Osteoblast (primary cell): ENCODE data around the gene FZD7. TPM values are rescaled to one million over a fixed set of nuclear protein-coding genes. Genes with fewer than 3 reads are reported as not detected.

Experiments
- DNase-seq: peaks from one replicate; pipeline ENCODE4 v3.0.0; 2011; ENCODE audit warnings: low spot score, mixed read lengths; ENCODE audit not compliant: insufficient read length; ENCODE audit errors: missing footprints
- H2AFZ ChIP-seq: 2 replicates; pipeline ENCODE4 v1.6.0; 2011; ENCODE audit warnings: mild to moderate bottlenecking, low read length
- H3K27ac ChIP-seq: 2 replicates; pipeline ENCODE4 v1.5.1; 2011; ENCODE audit warnings: mild to moderate bottlenecking, low read depth, low read length, moderate library complexity
- H3K27me3 ChIP-seq: 2 replicates; pipeline ENCODE4 v1.6.0; 2012; ENCODE audit warnings: mild to moderate bottlenecking, control low read depth, inconsistent platforms, low read length, moderate library complexity; ENCODE audit not compliant: insufficient read depth
- H3K36me3 ChIP-seq: 2 replicates; pipeline ENCODE4 v1.5.1; 2011; ENCODE audit warnings: mild to moderate bottlenecking, low read length, control low read depth, moderate library complexity; ENCODE audit not compliant: insufficient read depth
- H3K4me1 ChIP-seq: 2 replicates; pipeline ENCODE4 v1.5.1; 2011; ENCODE audit warnings: mild to moderate bottlenecking, low read length, control low read depth, moderate library complexity; ENCODE audit not compliant: insufficient read depth
- H3K4me2 ChIP-seq: 2 replicates; pipeline ENCODE4 v1.6.0; 2011; ENCODE audit warnings: mild to moderate bottlenecking, low read length; ENCODE audit not compliant: insufficient read depth
- H3K4me3 ChIP-seq: fragments of 200-600 bp; sonication (generic); 3 replicates; pipeline ENCODE4 v1.5.1; 2012; ENCODE audit warnings: mild to moderate bottlenecking, low read length, inconsistent platforms; ENCODE audit not compliant: insufficient read depth
- H3K79me2 ChIP-seq: 2 replicates; pipeline ENCODE4 v1.6.0; 2012; ENCODE audit warnings: mild to moderate bottlenecking, low read length, control low read depth, inconsistent platforms; ENCODE audit not compliant: insufficient read depth
- H3K9me3 ChIP-seq: 2 replicates; pipeline ENCODE4 v1.5.1; 2011; ENCODE audit warnings: low read depth, low read length, control low read depth
- H4K20me1 ChIP-seq: 2 replicates; pipeline ENCODE4 v1.6.0; 2012; ENCODE audit warnings: mild to moderate bottlenecking, low read length, control low read depth; ENCODE audit not compliant: insufficient read depth
- CTCF ChIP-seq: IDR thresholded peaks from 2 replicates; pipeline ENCODE4 v1.5.1; 2011; ENCODE audit warnings: mild to moderate bottlenecking, low read depth, low read length, moderate library complexity; ENCODE audit errors: extremely low read depth
- total RNA-seq: library from RNA; depleted of rRNA; stranded (reverse); fragments of >200 nt; gene quantifications from 2 replicates; pipeline ENCODE4 v1.2.3, GENCODE V29; 2012

The FZD7 gene
- total RNA-seq, 1 donor, result 73.8 TPM

DNA sequence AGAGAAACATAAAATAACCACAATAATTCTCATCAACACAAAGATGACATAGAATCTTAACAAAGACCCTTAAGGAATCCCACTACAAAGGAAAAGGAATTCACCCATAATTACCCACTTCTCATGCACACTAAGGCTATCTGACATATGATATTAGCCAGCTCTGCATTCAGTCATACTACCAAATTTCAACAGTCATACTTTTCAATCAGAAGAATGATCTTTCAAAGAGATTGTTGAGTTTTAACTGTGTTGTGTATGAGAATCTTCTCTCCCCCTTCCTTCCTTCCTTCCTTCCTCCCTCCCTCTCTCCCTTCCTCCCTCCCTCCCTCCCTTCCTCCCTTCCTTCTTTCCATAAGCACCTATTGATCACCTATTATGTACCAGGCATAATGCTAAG, 17.0 kb downstream of the FZD7 start:
- no peaks in the 10 kb centered on the region for H3K36me3 ChIP-seq
- no peak overlapping the region for H3K27ac ChIP-seq
- TF ChIP-seq CTCF, result no peak
- no peaks in the 10 kb centered on the region for H3K4me1 ChIP-seq
- no peaks in the 10 kb centered on the region for H3K9me3 ChIP-seq
- no peak overlapping the region for H3K4me3 ChIP-seq
- H3K79me2 ChIP-seq, result no peaks in the 10 kb centered on the region
- no peaks in the 10 kb centered on the region for H3K27me3 ChIP-seq
- DNase-seq, result no peak
- H4K20me1 ChIP-seq, result no peaks in the 10 kb centered on the region
- H3K4me2 ChIP-seq, result no peak overlapping the region
- H2AFZ ChIP-seq, result no peak overlapping the region

DNA sequence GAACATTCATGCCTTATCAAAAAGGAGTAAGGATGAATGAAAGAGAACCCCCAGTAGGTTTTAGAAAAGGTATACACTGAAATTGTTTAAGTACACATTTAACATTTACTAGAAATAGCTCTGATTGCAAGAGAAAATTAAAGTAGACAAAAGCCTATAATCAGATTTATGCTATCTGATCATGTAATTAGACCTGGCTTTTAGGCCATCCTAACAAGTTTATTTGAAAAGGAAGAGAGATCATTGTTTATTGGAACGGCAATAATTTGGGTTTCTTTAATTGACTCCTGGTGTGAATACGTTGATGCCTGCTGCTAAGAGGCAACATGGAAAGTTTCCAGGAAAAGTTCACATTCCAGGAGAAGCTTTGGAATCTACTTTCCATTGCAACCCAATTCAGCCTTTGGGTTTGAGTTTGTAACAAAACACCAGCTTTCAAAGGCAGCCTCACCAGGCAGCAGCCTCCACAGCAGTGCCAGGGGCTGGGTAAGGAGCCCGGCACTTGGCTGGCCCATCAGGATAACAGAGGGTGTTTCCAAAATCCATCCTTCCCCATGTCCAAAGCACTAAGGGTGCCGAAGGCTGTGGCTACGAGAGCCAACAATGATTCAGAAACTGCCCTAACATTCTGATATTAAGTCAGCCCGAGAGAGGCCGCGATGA, 18.0 kb downstream of the FZD7 start:
- no peak overlapping the region for H3K4me3 ChIP-seq
- H3K36me3 ChIP-seq, result no peaks in the 10 kb centered on the region
- no peak overlapping the region for H3K27ac ChIP-seq
- DNase-seq, result peak; percentile 18
- no peaks in the 10 kb centered on the region for H3K9me3 ChIP-seq
- no peak for TF ChIP-seq CTCF
- H2AFZ ChIP-seq, result no peak overlapping the region
- H3K4me1 ChIP-seq, result no peaks in the 10 kb centered on the region
- no peak overlapping the region for H3K4me2 ChIP-seq
- no peaks in the 10 kb centered on the region for H3K27me3 ChIP-seq
- H4K20me1 ChIP-seq, result no peaks in the 10 kb centered on the region
- H3K79me2 ChIP-seq, result no peaks in the 10 kb centered on the region

DNA sequence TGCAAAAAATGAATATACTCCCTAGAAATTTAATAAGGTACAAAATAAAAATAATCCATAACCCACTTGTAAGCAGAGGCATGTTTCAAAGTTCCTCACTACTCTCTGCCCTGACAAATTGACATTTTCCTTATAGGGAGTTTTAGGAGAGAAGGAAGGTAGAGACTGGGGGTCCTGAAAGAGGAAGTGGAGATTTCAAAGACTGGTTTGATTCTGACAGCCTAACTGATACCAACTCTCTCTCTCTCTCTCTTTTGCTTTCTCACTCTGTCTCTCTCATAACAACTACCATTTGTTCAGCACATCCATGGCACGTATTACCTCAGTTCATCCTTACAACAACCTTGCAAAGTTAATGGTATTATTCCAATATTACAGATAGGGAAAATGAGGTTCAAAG, 18.6 kb downstream of the FZD7 start:
- H2AFZ ChIP-seq, result no peak overlapping the region
- TF ChIP-seq CTCF, result no peak
- no peak overlapping the region for H3K4me2 ChIP-seq
- H3K36me3 ChIP-seq, result no peaks in the 10 kb centered on the region
- H3K9me3 ChIP-seq, result no peaks in the 10 kb centered on the region
- no peaks in the 10 kb centered on the region for H3K79me2 ChIP-seq
- DNase-seq, result no peak
- H3K4me3 ChIP-seq, result no peak overlapping the region
- H4K20me1 ChIP-seq, result no peaks in the 10 kb centered on the region
- no peaks in the 10 kb centered on the region for H3K4me1 ChIP-seq
- H3K27me3 ChIP-seq, result no peaks in the 10 kb centered on the region
- no peak overlapping the region for H3K27ac ChIP-seq

GRCh38 chr2:202054679-202055078, 21.0 kb downstream of the FZD7 start:
- Histone ChIP-seq H3K9me3 (no peaks in the 10 kb centered on the region), H2AFZ (no peak overlapping the region), H3K36me3 (no peaks in the 10 kb centered on the region), H3K4me3 (no peak overlapping the region), H3K4me2 (no peak overlapping the region), H3K27ac (no peak overlapping the region), H3K27me3 (no peaks in the 10 kb centered on the region), H3K79me2 (no peaks in the 10 kb centered on the region), H3K4me1 (no peaks in the 10 kb centered on the region), H4K20me1 (no peaks in the 10 kb centered on the region)
- no peak for TF ChIP-seq CTCF
- DNase-seq, result no peak
